Endothelial cell of umbilical vein (primary cell): ENCODE data around the gene FAM185A. TPM values are rescaled to one million over a fixed set of nuclear protein-coding genes. Genes with fewer than 3 reads are reported as not detected.
"Not testable (repeated sequence)": the region's sequence is repeated elsewhere in the genome, so short reads cannot be mapped to it uniquely, and the experiment has no call there.

Source experiments
- BruUV-seq: library from RNA; stranded (reverse); fragments of 400-500 nt; replicated peaks from 2 replicates; lab custom pipeline; 2021; lab: Mats Ljungman, UMichigan
- CTCF ChIA-PET: fragments of 300-600, 350-600 bp; sonication (Branson Sonifier 250); formaldehyde crosslinking; loops from one replicate; lab custom pipeline; 2021; ENCODE audit warnings: antibody characterized with exemption, inconsistent platforms; lab: Charles Lee
- POLR2A ChIA-PET: fragments of 300-600, 350-600 bp; sonication (Branson Sonifier 250); formaldehyde crosslinking; loops from one replicate; lab custom pipeline; 2021; ENCODE audit warnings: antibody characterized with exemption, inconsistent platforms; lab: Charles Lee
- DNase-seq: peaks from one replicate; pipeline ENCODE4 v3.0.0-alpha.2; 2011; ENCODE audit warnings: low read depth, low spot score
- FAIRE-seq: peaks from 2 replicates; lab custom pipeline; 2011; peaks lifted over from hg19 to GRCh38; lab: Jason Lieb, UNC
- H2AFZ ChIP-seq: 2 replicates; pipeline ENCODE4 v1.6.0; 2012; ENCODE audit warnings: low read depth, low read length, control low read depth, inconsistent platforms
- H3K27ac ChIP-seq: 2 replicates; pipeline ENCODE4 v1.5.1; 2011; ENCODE audit warnings: low read depth, mild to moderate bottlenecking, control low read depth, low read length, moderate library complexity; ENCODE audit not compliant: insufficient read depth
- H3K27me3 ChIP-seq, 2 experiments: 2 replicates each; pipeline versions ENCODE4 v1.6.0 to v1.6.1; 2011; ENCODE audit warnings: low read length in 2 of 2, mixed read lengths in 1 of 2; ENCODE audit not compliant: control insufficient read depth in 2 of 2, insufficient read depth in 2 of 2
- H3K36me3 ChIP-seq, 2 experiments: 2 replicates in 1 of 2; 3 replicates in 1 of 2; pipeline ENCODE4 v1.5.1; 2011; ENCODE audit warnings: low read length in 2 of 2, mild to moderate bottlenecking in 1 of 2, moderate library complexity in 1 of 2; ENCODE audit not compliant: control insufficient read depth in 2 of 2, insufficient read depth in 2 of 2; ENCODE audit errors: extremely low read depth in 1 of 2
- H3K4me1 ChIP-seq: 3 replicates; pipeline ENCODE4 v1.5.1; 2011; ENCODE audit warnings: mild to moderate bottlenecking, low read length; ENCODE audit not compliant: control insufficient read depth, insufficient read depth; ENCODE audit errors: extremely low read depth
- H3K4me2 ChIP-seq: 2 replicates; pipeline ENCODE4 v1.6.1; 2011; ENCODE audit warnings: low read length, control low read depth, mixed read lengths; ENCODE audit not compliant: insufficient read depth
- H3K4me3 ChIP-seq, 3 experiments: fragments of 200-600 bp in 1 of 3; sonication (generic), shearing (Covaris generic) in 1 of 3; replicated peaks in 1 of 3; 2 replicates each; pipeline ENCODE4 v1.5.1; 2011 to 2016; ENCODE audit warnings: control low read depth in 3 of 3, low read length in 3 of 3, mild to moderate bottlenecking in 2 of 3, inconsistent platforms in 1 of 3, low read depth in 1 of 3, moderate library complexity in 1 of 3; ENCODE audit not compliant: insufficient read depth in 1 of 3
- H3K79me2 ChIP-seq: 2 replicates; pipeline ENCODE4 v1.6.0; 2012; ENCODE audit warnings: low read length, inconsistent platforms; ENCODE audit not compliant: control insufficient read depth, insufficient read depth
- H3K9ac ChIP-seq: replicated peaks from 2 replicates; pipeline ENCODE3; 2011; ENCODE audit warnings: low read length, control low read depth; ENCODE audit not compliant: insufficient read depth; ENCODE audit errors: extremely low read depth
- H3K9me1 ChIP-seq: replicated peaks from 3 replicates; pipeline ENCODE4 v1.6.0; 2011; ENCODE audit warnings: mild to moderate bottlenecking, low read length; ENCODE audit not compliant: control insufficient read depth, insufficient read depth; ENCODE audit errors: extremely low read depth
- H3K9me3 ChIP-seq: replicated peaks from 2 replicates; pipeline ENCODE4 v1.5.1; 2012; ENCODE audit warnings: low read length, inconsistent platforms; ENCODE audit not compliant: control insufficient read depth, insufficient read depth
- H4K20me1 ChIP-seq: replicated peaks from 2 replicates; pipeline ENCODE3; 2011; ENCODE audit warnings: mild to moderate bottlenecking, low read length; ENCODE audit not compliant: control insufficient read depth, insufficient read depth; ENCODE audit errors: extremely low read depth
- dilution Hi-C: fragments of 300-500 bp; cut with MboI; formaldehyde crosslinking; loops from one replicate; pipeline ENCODE4 v1.15.0; 2019; ENCODE audit warnings: low sequenced_read_pairs; ENCODE audit not compliant: extremely low pct_ligation_motif_present
- intact Hi-C: fragments of 100-400 bp; cut with micrococcal nuclease; formaldehyde crosslinking; loops from one replicate; pipeline ENCODE4 v1.10.0; 2022
- polyA plus RNA-seq, 4 experiments: library from polyadenylated mRNA; depleted of rRNA in 3 of 4; stranded (reverse) in 3 of 4; unstranded in 1 of 4; fragments of >200 nt; gene quantifications; 2 replicates each; pipeline versions ENCODE4 v1.2.1 to v1.2.3, GENCODE V29; 2011 to 2012; ENCODE audit warnings: missing spikeins in 1 of 4
- total RNA-seq: library from RNA; stranded (reverse); gene quantifications from 2 replicates; pipeline ENCODE4 v1.2.3, GENCODE V29; 2021

Gene FAM185A
- total and polyA plus RNA-seq, 2 donors (not counting 3 experiments of a cell fraction or from before 2014, with no cell fraction given): 5.4 to 7.6 TPM

DNA sequence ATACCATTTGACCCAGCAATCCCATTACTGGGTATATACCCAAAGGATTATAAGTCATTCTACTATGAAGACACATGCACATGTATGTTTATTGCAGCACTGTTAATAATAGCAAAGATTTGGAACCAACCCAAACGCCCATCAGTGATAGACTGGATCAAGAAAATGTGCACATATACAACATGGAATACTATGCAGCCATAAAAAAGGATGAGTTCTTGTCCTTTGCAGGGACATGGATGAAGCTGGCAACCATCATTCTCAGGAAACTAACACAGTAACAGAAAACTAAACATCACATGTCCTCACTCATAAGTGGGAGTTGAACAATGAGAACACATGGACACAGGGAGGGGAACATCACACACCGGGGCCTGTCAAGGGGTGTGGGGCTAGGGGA lies 19.1 kb upstream of the FAM185A start:
- H4K20me1 ChIP-seq, intact Hi-C loops, POLR2A ChIA-PET, H3K9ac ChIP-seq, H3K9me1 ChIP-seq, H3K27ac ChIP-seq, BruUV-seq, H3K4me2 ChIP-seq, FAIRE-seq, dilution Hi-C loops, H3K9me3 ChIP-seq, CTCF ChIA-PET, DNase-seq, H3K4me3 ChIP-seq, H3K36me3 ChIP-seq, H3K4me1 ChIP-seq, H2AFZ ChIP-seq, H3K27me3 ChIP-seq, H3K79me2 ChIP-seq: not testable (repeated sequence)

DNA sequence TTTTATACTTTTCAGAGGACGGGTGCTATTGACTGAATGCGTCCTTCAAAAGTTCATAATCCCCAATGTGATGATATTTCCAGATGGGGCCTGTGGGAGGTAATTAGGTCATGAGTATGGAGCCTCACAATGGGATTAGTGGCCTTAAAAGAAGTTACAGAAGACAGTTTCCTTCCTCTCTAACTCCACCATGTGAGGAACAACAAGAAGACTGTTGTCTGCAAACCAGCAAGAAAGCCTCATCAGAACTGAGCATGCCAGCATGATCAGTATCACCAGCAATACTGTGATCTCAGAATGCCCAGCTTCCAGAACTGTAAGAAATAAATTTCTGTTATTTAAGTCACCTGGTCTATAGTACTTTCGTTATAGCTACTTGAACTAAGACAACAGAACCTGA lies 18.4 kb upstream of the FAM185A start:
- H3K27me3 ChIP-seq, FAIRE-seq, H3K9me3 ChIP-seq, dilution Hi-C loops, H4K20me1 ChIP-seq, intact Hi-C loops, H3K79me2 ChIP-seq, POLR2A ChIA-PET, BruUV-seq, H3K36me3 ChIP-seq, CTCF ChIA-PET, H3K4me1 ChIP-seq, H3K4me2 ChIP-seq, H3K4me3 ChIP-seq, H2AFZ ChIP-seq, H3K9ac ChIP-seq, DNase-seq, H3K27ac ChIP-seq, H3K9me1 ChIP-seq: not testable (repeated sequence)

DNA sequence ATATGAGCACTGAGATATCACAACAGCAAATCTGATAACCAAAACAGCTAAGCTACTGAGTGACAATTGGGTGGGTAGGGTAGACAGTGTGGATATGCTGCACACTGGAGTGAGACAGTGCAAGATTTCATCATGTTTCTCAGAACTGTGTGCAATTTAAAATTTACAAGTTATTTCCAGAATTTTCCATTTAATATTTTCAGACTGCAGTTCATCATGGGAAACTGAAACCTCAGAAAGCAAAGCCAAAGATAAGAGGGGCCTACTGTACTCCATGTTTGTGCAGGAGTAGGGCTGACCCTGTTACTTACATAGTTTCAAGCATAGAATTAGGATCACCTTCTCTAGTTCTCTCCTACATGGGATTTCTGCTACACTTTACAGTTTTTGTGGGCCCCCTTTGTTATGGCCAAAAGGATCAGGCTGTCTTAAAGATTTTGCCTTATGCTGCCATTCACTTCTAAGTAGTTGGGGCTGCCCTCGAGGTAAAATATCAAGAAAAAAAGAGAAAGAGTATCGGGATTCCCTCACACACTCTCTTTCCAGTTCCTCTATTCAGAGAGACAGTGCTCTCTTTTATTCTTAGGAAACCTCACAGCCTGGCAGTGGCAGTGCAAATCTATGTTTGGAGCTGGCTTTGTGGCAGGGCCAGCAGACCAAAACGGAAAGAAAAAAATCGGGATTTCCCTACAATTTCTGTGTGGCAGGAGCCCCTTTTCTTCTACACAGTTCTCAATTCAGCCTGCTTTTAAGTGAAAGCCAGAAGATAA lies 6.6 kb upstream of the FAM185A start:
- H3K27me3 ChIP-seq, H3K27ac ChIP-seq, H2AFZ ChIP-seq, H4K20me1 ChIP-seq, CTCF ChIA-PET, BruUV-seq, POLR2A ChIA-PET, dilution Hi-C loops, H3K36me3 ChIP-seq, intact Hi-C loops, H3K4me3 ChIP-seq, DNase-seq, H3K79me2 ChIP-seq, FAIRE-seq, H3K9me1 ChIP-seq, H3K4me2 ChIP-seq, H3K4me1 ChIP-seq, H3K9ac ChIP-seq, H3K9me3 ChIP-seq: not testable (repeated sequence)

DNA sequence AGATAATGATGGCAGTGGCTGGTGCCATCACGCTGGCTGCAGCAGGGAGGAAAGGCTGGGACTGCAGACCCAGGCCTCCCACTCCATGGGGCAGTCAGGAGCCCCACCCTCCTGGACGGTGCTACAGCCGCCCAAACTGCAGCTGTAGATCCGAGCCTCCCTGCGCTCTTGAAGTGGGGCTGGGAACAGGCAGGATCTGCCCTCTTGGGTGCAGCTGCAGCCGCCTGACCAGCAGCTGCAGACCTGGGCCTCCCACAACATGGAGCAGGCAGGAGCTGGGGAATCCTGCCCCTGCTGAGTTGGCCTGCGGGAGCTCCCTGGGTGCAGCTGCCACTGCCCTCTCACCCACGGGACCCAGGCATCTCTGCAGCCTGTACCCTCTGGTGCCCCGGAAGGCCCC lies 4.9 kb upstream of the FAM185A start:
- H4K20me1 ChIP-seq, H3K4me2 ChIP-seq, H3K9me1 ChIP-seq, H3K9ac ChIP-seq, dilution Hi-C loops, H3K9me3 ChIP-seq, BruUV-seq, H2AFZ ChIP-seq, CTCF ChIA-PET, H3K27me3 ChIP-seq, H3K27ac ChIP-seq, H3K79me2 ChIP-seq, H3K4me3 ChIP-seq, DNase-seq, H3K4me1 ChIP-seq, H3K36me3 ChIP-seq, intact Hi-C loops, POLR2A ChIA-PET, FAIRE-seq: not testable (repeated sequence)
